H1 (cell line): ENCODE measurements around the gene CHRNA3. TPM values are rescaled to one million over a fixed set of nuclear protein-coding genes. Genes with fewer than 3 reads are reported as not detected.

Experiments
- CTCF ChIA-PET: fragments of 300-600 bp; sonication (Branson Sonifier 250); formaldehyde crosslinking; loops from one replicate; lab custom pipeline; 2021; ENCODE audit not compliant: partially characterized antibody; lab: Charles Lee
- POLR2A ChIA-PET: fragments of 300-600 bp; sonication (Branson Sonifier 250); formaldehyde crosslinking; loops from one replicate; lab custom pipeline; 2021; ENCODE audit warnings: inconsistent platforms; ENCODE audit not compliant: partially characterized antibody; lab: Charles Lee
- DNase-seq, 2 experiments: peaks; one replicate each; pipeline versions ENCODE4 v3.0.0 to v3.0.0-alpha.2; 2010 to 2022; ENCODE audit warnings: low spot score in 2 of 2, low read depth in 1 of 2, mixed read lengths in 1 of 2
- FAIRE-seq: peaks from 2 replicates; lab custom pipeline; 2011; peaks lifted over from hg19 to GRCh38; lab: Jason Lieb, UNC
- H2AFZ ChIP-seq: 2 replicates; pipeline ENCODE4 v1.8.1; 2012; ENCODE audit warnings: low read length, inconsistent platforms
- H2AK5ac ChIP-seq: 2 replicates; pipeline ENCODE4 v1.6.1; 2013; ENCODE audit warnings: low read depth, low read length
- H2BK120ac ChIP-seq: replicated peaks from 2 replicates; pipeline ENCODE3; 2013; ENCODE audit warnings: low read depth, low read length, inconsistent platforms
- H2BK12ac ChIP-seq: 2 replicates; pipeline ENCODE4 v1.6.1; 2013; ENCODE audit warnings: low read depth, low read length
- H2BK15ac ChIP-seq: 2 replicates; pipeline ENCODE4 v1.6.1; 2013; ENCODE audit warnings: low read length
- H2BK20ac ChIP-seq: 2 replicates; pipeline ENCODE4 v1.6.1; 2013; ENCODE audit warnings: low read length
- H2BK5ac ChIP-seq: 2 replicates; pipeline ENCODE4 v1.6.1; 2013; ENCODE audit warnings: low read depth, low read length
- H3K14ac ChIP-seq: 2 replicates; pipeline ENCODE4 v1.6.1; 2013; ENCODE audit warnings: inconsistent platforms; ENCODE audit not compliant: insufficient read length
- H3K18ac ChIP-seq: 2 replicates; pipeline ENCODE4 v1.6.1; 2013; ENCODE audit warnings: low read length; ENCODE audit errors: extremely low read depth
- H3K23ac ChIP-seq: 2 replicates; pipeline ENCODE4 v1.6.1; 2013; ENCODE audit warnings: inconsistent platforms; ENCODE audit not compliant: insufficient read length
- H3K23me2 ChIP-seq: 2 replicates; pipeline ENCODE4 v1.6.1; 2013; ENCODE audit warnings: low read depth, low read length
- H3K27ac ChIP-seq: 2 replicates; pipeline ENCODE4 v1.6.1; 2011; ENCODE audit warnings: low read depth, low read length, inconsistent platforms
- H3K27me3 ChIP-seq, 4 experiments: replicated peaks in 1 of 4; 1 replicate in 1 of 4; 2 replicates in 3 of 4; pipeline versions ENCODE4 v1.6.1 to v1.8.1; 2011 to 2013; ENCODE audit warnings: low read length in 3 of 4, mild to moderate bottlenecking in 3 of 4, inconsistent platforms in 2 of 4, mixed read lengths in 2 of 4, moderate library complexity in 1 of 4; ENCODE audit not compliant: control insufficient read depth in 3 of 4, insufficient read depth in 3 of 4; ENCODE audit errors: extremely low read depth in 1 of 4
- H3K36me3 ChIP-seq, 4 experiments: 2 replicates each; pipeline versions ENCODE4 v1.6.1 to v1.8.1; 2011 to 2013; ENCODE audit warnings: mild to moderate bottlenecking in 4 of 4, low read length in 3 of 4, moderate library complexity in 2 of 4, control low read depth in 1 of 4, inconsistent platforms in 1 of 4; ENCODE audit not compliant: insufficient read depth in 4 of 4, control insufficient read depth in 2 of 4
- H3K4ac ChIP-seq: replicated peaks from 2 replicates; pipeline ENCODE3; 2013; ENCODE audit warnings: low read length, low read depth, mixed read lengths, inconsistent platforms; ENCODE audit not compliant: insufficient read length
- H3K4me1 ChIP-seq, 4 experiments: replicated peaks in 1 of 4; 1 replicate in 1 of 4; 2 replicates in 3 of 4; pipeline versions ENCODE4 v1.6.1 to v1.8.1; 2011 to 2013; ENCODE audit warnings: low read length in 3 of 4, inconsistent platforms in 2 of 4, mixed read lengths in 1 of 4; ENCODE audit not compliant: insufficient read depth in 4 of 4, control insufficient read depth in 3 of 4
- H3K4me2 ChIP-seq, 2 experiments: 2 replicates each; pipeline versions ENCODE4 v1.6.1 to v1.8.1; 2011 to 2013; ENCODE audit warnings: low read depth in 2 of 2, low read length in 2 of 2, control low read depth in 1 of 2, inconsistent platforms in 1 of 2, mild to moderate bottlenecking in 1 of 2; ENCODE audit not compliant: insufficient read depth in 1 of 2
- H3K4me3 ChIP-seq, 4 experiments: fragments of 200-600, 300-600 bp in 1 of 4; sonication (generic), shearing (Covaris generic), sonication (Bioruptor Twin) in 1 of 4; 2 replicates each; pipeline versions ENCODE4 v1.5.1 to v1.8.1; 2011 to 2016; ENCODE audit warnings: low read length in 4 of 4, low read depth in 3 of 4, control low read depth in 2 of 4, inconsistent platforms in 2 of 4, mild to moderate bottlenecking in 2 of 4, mixed read lengths in 1 of 4, moderate library complexity in 1 of 4; ENCODE audit not compliant: insufficient read depth in 2 of 4; ENCODE audit errors: extremely low read depth in 1 of 4
- H3K56ac ChIP-seq: replicated peaks from 2 replicates; pipeline ENCODE3; 2013; ENCODE audit warnings: low read depth, mild to moderate bottlenecking, mixed read lengths, low read length, inconsistent platforms; ENCODE audit not compliant: insufficient read length
- H3K79me1 ChIP-seq: 2 replicates; pipeline ENCODE4 v1.6.1; 2013; ENCODE audit warnings: low read depth, low read length, control low read depth
- H3K79me2 ChIP-seq, 2 experiments: 2 replicates each; pipeline versions ENCODE4 v1.6.1 to v1.8.1; 2012 to 2013; ENCODE audit warnings: low read length in 2 of 2, mild to moderate bottlenecking in 2 of 2, inconsistent platforms in 1 of 2; ENCODE audit not compliant: insufficient read depth in 2 of 2, control insufficient read depth in 1 of 2
- H3K9ac ChIP-seq, 4 experiments: replicated peaks in 1 of 4; 1 replicate in 1 of 4; 2 replicates in 3 of 4; pipeline versions ENCODE4 v1.6.1 to v1.8.1; 2011 to 2013; ENCODE audit warnings: low read depth in 3 of 4, low read length in 3 of 4, control low read depth in 2 of 4, mild to moderate bottlenecking in 2 of 4, moderate library complexity in 2 of 4, inconsistent platforms in 1 of 4; ENCODE audit errors: extremely low read depth in 1 of 4
- H3K9me3 ChIP-seq, 2 experiments: 2 replicates each; pipeline versions ENCODE4 v1.6.1 to v1.8.1; 2012 to 2013; ENCODE audit warnings: mild to moderate bottlenecking in 2 of 2, moderate library complexity in 2 of 2, control low read depth in 1 of 2, inconsistent platforms in 1 of 2, low read depth in 1 of 2, low read length in 1 of 2, mixed read lengths in 1 of 2; ENCODE audit not compliant: insufficient read depth in 2 of 2
- H4K20me1 ChIP-seq, 2 experiments: replicated peaks in 1 of 2; 2 replicates each; pipeline versions ENCODE3 to v1.8.1; 2011 to 2013; ENCODE audit warnings: inconsistent platforms in 2 of 2, low read length in 2 of 2, mild to moderate bottlenecking in 1 of 2; ENCODE audit not compliant: insufficient read depth in 2 of 2, control insufficient read depth in 1 of 2
- H4K5ac ChIP-seq: 2 replicates; pipeline ENCODE4 v1.6.1; 2013; ENCODE audit warnings: low read length, low read depth, mixed read lengths, inconsistent platforms; ENCODE audit not compliant: insufficient read length
- H4K8ac ChIP-seq: 2 replicates; pipeline ENCODE4 v1.8.0; 2013; ENCODE audit warnings: mild to moderate bottlenecking, moderate library complexity, low read length, inconsistent platforms; ENCODE audit not compliant: insufficient read depth; ENCODE audit errors: extremely low read depth
- H4K91ac ChIP-seq: replicated peaks from 2 replicates; pipeline ENCODE3; 2013; ENCODE audit warnings: low read length, mixed read lengths, inconsistent platforms; ENCODE audit not compliant: insufficient read length
- BACH1 ChIP-seq: IDR thresholded peaks from 2 replicates; pipeline ENCODE4 v1.6.1; 2012; ENCODE audit warnings: low read length, improper control_type of control experiment
- BCL11A ChIP-seq, 2 experiments: IDR thresholded peaks; one replicate each; pipeline ENCODE4 v1.6.1; 2011; ENCODE audit warnings: low read depth in 2 of 2, low read length in 2 of 2, mild to moderate bottlenecking in 2 of 2
- CHD1 ChIP-seq: IDR thresholded peaks from 2 replicates; pipeline ENCODE4 v1.6.1; 2012; ENCODE audit warnings: low read depth, low read length, improper control_type of control experiment
- EZH2 ChIP-seq: fragments of 200-600 bp; sonication (generic); IDR thresholded peaks from 2 replicates; pipeline ENCODE4 v1.7.1; 2012; ENCODE audit warnings: low read depth, mild to moderate bottlenecking, moderate library complexity, low read length, inconsistent platforms; ENCODE audit not compliant: severe bottlenecking
- FOSL1 ChIP-seq: IDR thresholded peaks from 2 replicates; pipeline ENCODE4 v1.6.1; 2011; ENCODE audit warnings: mild to moderate bottlenecking, low read depth, low read length, moderate library complexity; ENCODE audit not compliant: insufficient read depth
- GTF2F1 ChIP-seq: IDR thresholded peaks from 2 replicates; pipeline ENCODE4 v1.6.1; 2012; ENCODE audit warnings: low read depth, low read length, improper control_type of control experiment, borderline replicate concordance
- JUN ChIP-seq: IDR thresholded peaks from 2 replicates; pipeline ENCODE4 v1.6.1; 2011; ENCODE audit warnings: low read depth, mild to moderate bottlenecking, improper control_type of control experiment, low read length
- KDM4A ChIP-seq: IDR thresholded peaks from one replicate; pipeline ENCODE4 v1.7.1; 2012; ENCODE audit warnings: low read depth, mild to moderate bottlenecking, moderate library complexity, low read length, inconsistent platforms; ENCODE audit not compliant: severe bottlenecking
- MAFK ChIP-seq: IDR thresholded peaks from 2 replicates; pipeline ENCODE4 v1.6.1; 2012; ENCODE audit warnings: low read depth, mild to moderate bottlenecking, improper control_type of control experiment, low read length
- PHF8 ChIP-seq: fragments of 200-600 bp; sonication (generic); conservative IDR thresholded peaks from 2 replicates; pipeline ENCODE4 v1.7.1; 2012; ENCODE audit warnings: low read depth, mild to moderate bottlenecking, inconsistent platforms, low read length, moderate library complexity
- POLR2A ChIP-seq, 2 experiments: IDR thresholded peaks; 1 replicate in 1 of 2; 2 replicates in 1 of 2; pipeline ENCODE4 v1.6.1; 2011; ENCODE audit warnings: low read depth in 2 of 2, low read length in 2 of 2, mild to moderate bottlenecking in 2 of 2; ENCODE audit errors: control extremely low read depth in 1 of 2
- POLR2AphosphoS5 ChIP-seq: IDR thresholded peaks from 2 replicates; pipeline ENCODE4 v1.6.1; 2011; ENCODE audit warnings: low read depth, low read length
- RFX5 ChIP-seq: IDR thresholded peaks from 2 replicates; pipeline ENCODE4 v1.6.1; 2011; ENCODE audit warnings: low read depth, low read length, improper control_type of control experiment, borderline replicate concordance
- RNF2 ChIP-seq: fragments of 200-900, 300-1000 bp; sonication (generic); IDR thresholded peaks from 2 replicates; pipeline ENCODE4 v1.7.1; 2016; ENCODE audit warnings: borderline replicate concordance, low read depth, mild to moderate bottlenecking, antibody characterized with exemption, low read length; ENCODE audit not compliant: poor library complexity, severe bottlenecking; ENCODE audit errors: missing control alignments
- RXRA ChIP-seq: IDR thresholded peaks from 2 replicates; pipeline ENCODE4 v1.6.1; 2011; ENCODE audit warnings: low read depth, mild to moderate bottlenecking, low read length, moderate library complexity; ENCODE audit not compliant: insufficient read depth
- WGBS, 2 experiments: shearing (Covaris generic) in 1 of 2; methylation state at CpG; one replicate each; pipeline versions ENCODE4 v1.1.6 to v1.1.7; 2013 to 2015; ENCODE audit warnings: low lambda C conversion rate in 2 of 2, mixed read lengths in 2 of 2, inconsistent platforms in 1 of 2, low coverage in 1 of 2, missing lambda C conversion rate in 1 of 2; ENCODE audit not compliant: insufficient replicate concordance in 2 of 2, insufficient coverage in 1 of 2, insufficient read length in 1 of 2; ENCODE audit errors: extremely low coverage in 1 of 2, missing lambda C conversion rate in 1 of 2; 5-methylcytosine and 5-hydroxymethylcytosine counted together
- polyA plus RNA-seq, 7 experiments: library from polyadenylated mRNA; depleted of rRNA in 3 of 7; stranded (reverse) in 5 of 7; unstranded in 2 of 7; fragments of >200 nt in 5 of 7; fragments of 200-250 nt in 2 of 7; gene quantifications; 1 replicate in 5 of 7; 2 replicates in 1 of 7; 4 replicates in 1 of 7; pipeline versions ENCODE4 v1.2.1 to v1.2.3, GENCODE V29; 2011 to 2013; ENCODE audit warnings: missing spikeins in 2 of 7, mixed read lengths in 2 of 7
- total RNA-seq: library from RNA; stranded (reverse); fragmentation: NEBNext Ultra II Directional; extraction: Animal tissue kit (Norgen Biotek cat#: 25700); gene quantifications from 2 replicates; pipeline ENCODE4 v1.2.1, GENCODE V29; 2021

Gene CHRNA3
- total and polyA plus RNA-seq, 2 of the 8 experiments (the other 6 are each of a cell fraction or from before 2014, with no cell fraction given) = 2.1 to 4.7 TPM

DNA sequence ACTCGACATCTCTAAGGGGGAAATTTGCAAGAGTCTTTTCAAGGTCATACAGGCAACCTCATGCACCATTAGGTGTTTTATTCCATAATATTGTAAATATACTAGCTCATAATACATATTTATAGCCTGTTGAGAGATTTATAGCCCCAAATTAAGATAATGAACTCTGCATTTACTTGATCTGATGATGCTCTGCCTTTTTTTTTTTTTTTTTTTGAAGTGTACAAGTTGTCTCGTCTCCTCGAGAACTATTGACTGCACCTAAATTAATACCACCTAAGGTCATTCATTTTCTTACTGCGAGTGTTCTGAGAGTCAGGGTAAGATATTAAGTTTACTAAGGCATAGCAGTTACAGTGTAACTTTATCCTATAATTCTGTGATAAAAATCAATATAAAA is 49.4 kb downstream of the CHRNA3 start:
- H3K56ac ChIP-seq = no peak overlapping the region
- peaks cover 0 to 62% of the 10 kb centered on the region in 2 experiments; a peak in 2 of 4 replicates for H3K79me2 ChIP-seq
- H2AK5ac ChIP-seq = no peak overlapping the region
- no peak overlapping the region for H3K14ac ChIP-seq
- H3K27ac ChIP-seq = no peak overlapping the region
- no peak overlapping the region for H3K9ac ChIP-seq
- H4K91ac ChIP-seq = no peak overlapping the region
- no peak overlapping the region for H3K4me3 ChIP-seq
- no peak overlapping the region for H4K5ac ChIP-seq
- H4K20me1 ChIP-seq = peaks cover 0 to 2% of the 10 kb centered on the region in 2 experiments
- H3K79me1 ChIP-seq = no peaks in the 10 kb centered on the region; the same call in 1 of the 2 replicates
- no peak overlapping the region for H2BK20ac ChIP-seq
- no peak overlapping the region for H3K4ac ChIP-seq
- no peak overlapping the region for H3K23ac ChIP-seq
- no peak overlapping the region for H3K4me2 ChIP-seq
- H3K9me3 ChIP-seq = no peaks in the 10 kb centered on the region
- no peak overlapping the region for H2AFZ ChIP-seq
- no peaks in the 10 kb centered on the region for H3K27me3 ChIP-seq
- FAIRE-seq (no peak), DNase-seq (no peak)
- peaks cover 0 to 3% (median 0%) of the 10 kb centered on the region in 4 experiments; a peak in 1 of 7 replicates for H3K4me1 ChIP-seq
- TF ChIP-seq KDM4A (no peak), POLR2AphosphoS5 (no peak), FOSL1 (no peak), EZH2 (no peak), PHF8 (no peak), RNF2 (no peak), MAFK (no peak), JUN (no peak), GTF2F1 (no peak), CHD1 (no peak), RFX5 (no peak), BCL11A (IDR thresholded peaks at IDR 0.05; ENCODE audit: low read depth in 2 of 2, low read length in 2 of 2) (no peak), BACH1 (no peak), RXRA (no peak), POLR2A (IDR thresholded peaks at IDR 0.05; ENCODE audit: control extremely low read depth in 1 of 2, low read depth in 2 of 2, low read length in 2 of 2) (no peak)
- no peak overlapping the region for H2BK120ac ChIP-seq
- H3K23me2 ChIP-seq = 0 out of 2 replicates have a peak, but pooled peaks cover under 1% of the 10 kb centered on the region
- CTCF ChIA-PET = interaction anchor here (0.8 kb wide), 1 partner anchor 44 kb away, joined by 3 read pairs; no protein-coding TSS in a partner anchor
- POLR2A ChIA-PET = no interaction called here
- H2BK5ac ChIP-seq = no peak overlapping the region
- H2BK15ac ChIP-seq = no peak overlapping the region
- no peaks in the 10 kb centered on the region; a peak in 1 of 8 replicates for H3K36me3 ChIP-seq
- WGBS, 2 experiments = 92% methylated on average over 4 of the region's 4 CpGs; no CpG with 5 or more reads in 1 of the 2 experiments
- no peak overlapping the region for H2BK12ac ChIP-seq
- H4K8ac ChIP-seq = no peak overlapping the region
- no peak overlapping the region for H3K18ac ChIP-seq
